A549 (cell line): Measurements from ENCODE around the gene ZNF100. TPM values are rescaled to one million over a fixed set of nuclear protein-coding genes. Genes with fewer than 3 reads are reported as not detected.

Source experiments
- ATAC-seq, 2 experiments: fragments of 200-7000 bp in 1 of 2; fragments of >200 bp in 1 of 2; cut with Nextera tagmentation in 1 of 2; cut with Tn5 transposase in 1 of 2; 3 replicates each; pipeline versions ENCODE4 v1.8.0 to v1.9.1; 2018 to 2020; ENCODE audit warnings: mild to moderate bottlenecking in 1 of 2, moderate library complexity in 1 of 2
- CTCF ChIA-PET: fragments of 300-600 bp; sonication (Branson Sonifier 250); formaldehyde crosslinking; extraction: SDS; loops from one replicate; lab custom pipeline; 2021; ENCODE audit warnings: antibody characterized with exemption, inconsistent platforms; lab: Yijun Ruan, JAX
- POLR2A ChIA-PET: fragments of 350-600 bp; formaldehyde crosslinking; extraction: SDS; loops from one replicate; lab custom pipeline; 2021; ENCODE audit warnings: antibody characterized with exemption, inconsistent platforms; lab: Yijun Ruan, JAX
- DNase-seq, 2 experiments: peaks; one replicate each; pipeline versions ENCODE4 v3.0.0 to v3.0.0-alpha.2; 2011 to 2016; ENCODE audit warnings: low read depth in 1 of 2, low spot score in 1 of 2
- FAIRE-seq: peaks from 2 replicates; lab custom pipeline; 2011; peaks lifted over from hg19 to GRCh38; lab: Jason Lieb, UNC
- H3K27ac ChIP-seq, 2 experiments: fragments of >200 bp; sonication (Bioruptor Twin); formaldehyde crosslinking; 3 replicates each; pipeline ENCODE4 v1.5.1; 2016 to 2017
- H3K4me1 ChIP-seq: fragments of >200 bp; sonication (Bioruptor Twin); formaldehyde crosslinking; 3 replicates; pipeline ENCODE4 v1.6.1; 2016
- H3K4me2 ChIP-seq: fragments of >200 bp; sonication (Bioruptor Twin); formaldehyde crosslinking; 3 replicates; pipeline ENCODE4 v1.6.1; 2016
- H3K4me3 ChIP-seq: fragments of >200 bp; sonication (Bioruptor Twin); formaldehyde crosslinking; 3 replicates; pipeline ENCODE4 v1.5.1; 2016
- H3K9me3 ChIP-seq: fragments of >200 bp; sonication (Bioruptor Twin); formaldehyde crosslinking; 3 replicates; pipeline ENCODE4 v1.6.1; 2016
- CEBPB ChIP-seq, 2 experiments: fragments of >200 bp in 1 of 2; sonication (Bioruptor Twin) in 1 of 2; formaldehyde crosslinking in 1 of 2; IDR thresholded peaks; 2 replicates each; pipeline ENCODE4 v1.6.1; 2012 to 2016
- CHD4 ChIP-seq: fragments of 200-600 bp; sonication (generic); IDR thresholded peaks from 2 replicates; pipeline ENCODE4 v1.6.1; 2016; ENCODE audit warnings: antibody characterized with exemption, mild to moderate bottlenecking, borderline replicate concordance
- EHF ChIP-seq: fragments of 250-450 bp; sonication (Bioruptor Pico); IDR thresholded peaks from 2 replicates; pipeline ENCODE4 v1.5.0; 2020; ENCODE audit warnings: mild to moderate bottlenecking
- EP300 ChIP-seq, 2 experiments: fragments of >200 bp; sonication (Bioruptor Twin); formaldehyde crosslinking; IDR thresholded peaks; 2 replicates in 1 of 2; 3 replicates in 1 of 2; pipeline ENCODE4 v1.6.1; 2016 to 2017
- FOXS1 ChIP-seq: fragments of 250-450 bp; sonication (Bioruptor Pico); IDR thresholded peaks from 2 replicates; pipeline ENCODE4 v1.5.0; 2020; ENCODE audit warnings: mild to moderate bottlenecking, moderate library complexity
- HDAC2 ChIP-seq: fragments of 200-600 bp; sonication (generic); IDR thresholded peaks from 2 replicates; pipeline ENCODE4 v1.6.1; 2016
- HEYL ChIP-seq: fragments of 250-450 bp; sonication (Bioruptor Pico); IDR thresholded peaks from 2 replicates; pipeline ENCODE4 v1.8.0; 2021; ENCODE audit warnings: mild to moderate bottlenecking, moderate library complexity
- HOXB5 ChIP-seq: fragments of 250-450 bp; sonication (Bioruptor Pico); IDR thresholded peaks from 2 replicates; pipeline ENCODE4 v1.5.0; 2020; ENCODE audit warnings: mild to moderate bottlenecking, moderate library complexity
- KDM1A ChIP-seq: fragments of 200-600 bp; sonication (generic); IDR thresholded peaks from 2 replicates; pipeline ENCODE4 v1.6.1; 2016; ENCODE audit warnings: low read depth, mild to moderate bottlenecking
- KDM5A ChIP-seq: fragments of 200-600 bp; sonication (generic); IDR thresholded peaks from 2 replicates; pipeline ENCODE4 v1.6.1; 2016; ENCODE audit warnings: antibody characterized with exemption, mild to moderate bottlenecking
- PHF8 ChIP-seq: fragments of 200-600 bp; sonication (generic); IDR thresholded peaks from 2 replicates; pipeline ENCODE4 v1.6.1; 2016; ENCODE audit warnings: low read depth, mild to moderate bottlenecking, antibody characterized with exemption, moderate library complexity, borderline replicate concordance
- POLR2AphosphoS2 ChIP-seq: conservative IDR thresholded peaks from 2 replicates; pipeline ENCODE4 v1.6.1; 2012; ENCODE audit warnings: low read length, improper control_type of control experiment, inconsistent platforms
- TP53 ChIP-seq: fragments of 250-450 bp; sonication (Bioruptor Pico); IDR thresholded peaks from 2 replicates; pipeline ENCODE4 v1.5.0; 2021; ENCODE audit warnings: mild to moderate bottlenecking, moderate library complexity
- ZC3H11A ChIP-seq: fragments of 450-650 bp; IDR thresholded peaks from 2 replicates; pipeline ENCODE4 v1.6.1; 2014; ENCODE audit warnings: antibody characterized with exemption, mild to moderate bottlenecking
- ZSCAN20 ChIP-seq: fragments of 250-450 bp; sonication (Bioruptor Pico); IDR thresholded peaks from 2 replicates; pipeline ENCODE4 v1.8.0; 2022; ENCODE audit warnings: mild to moderate bottlenecking, moderate library complexity
- WGBS: methylation state at CpG from one replicate; pipeline ENCODE4 v1.1.6; 2017; ENCODE audit errors: missing lambda C conversion rate; 5-methylcytosine and 5-hydroxymethylcytosine counted together
- polyA plus RNA-seq, 4 experiments: library from polyadenylated mRNA; depleted of rRNA in 3 of 4; stranded (reverse); fragments of >200 nt; fragmentation: RNase III in 1 of 4; extraction: RNeasy Plus Mini Kit Qiagen cat#74134 plus additional on column Dnase treatment in 1 of 4; gene quantifications; 2 replicates in 3 of 4; 3 replicates in 1 of 4; pipeline ENCODE4 v1.2.3, GENCODE V29; 2011 to 2017
- TF ChIP-seq, protein P1 (sequence below): fragments of 450-650 bp; IDR thresholded peaks from 2 replicates; pipeline ENCODE4 v1.6.1; 2014; ENCODE audit warnings: antibody characterized with exemption
- TF ChIP-seq, protein P2 (sequence below): IDR thresholded peaks from 2 replicates; pipeline ENCODE4 v1.6.1; 2012
- TF ChIP-seq, protein P3 (sequence below): IDR thresholded peaks from 2 replicates; pipeline ENCODE4 v1.6.1; 2012

ZNF100 gene
- polyA plus RNA-seq, 2 of the 4 experiments (the other 2 are of a cell fraction): not detected

DNA sequence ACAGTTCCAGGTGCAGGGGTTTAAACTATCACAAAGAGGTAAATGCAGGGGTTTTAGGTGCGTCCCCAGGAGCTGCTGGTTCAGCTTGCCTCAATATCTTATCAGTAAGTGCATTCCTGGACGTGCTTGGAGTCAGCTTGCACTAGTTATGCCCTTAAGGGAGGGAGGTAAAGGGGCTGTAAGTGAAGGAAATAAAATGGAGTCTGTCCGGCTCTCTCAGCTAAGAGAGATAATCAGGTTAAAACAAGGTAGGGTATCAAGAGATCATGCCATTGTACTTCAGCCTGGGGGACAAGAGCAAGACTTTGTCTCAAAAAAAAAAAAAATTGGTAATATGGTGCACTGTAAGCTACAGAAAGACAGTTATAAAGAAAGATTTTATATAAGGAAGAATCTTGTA is 69.7 kb downstream of the ZNF100 start:
- no peak for ATAC-seq
- TF ChIP-seq, protein P1, sequence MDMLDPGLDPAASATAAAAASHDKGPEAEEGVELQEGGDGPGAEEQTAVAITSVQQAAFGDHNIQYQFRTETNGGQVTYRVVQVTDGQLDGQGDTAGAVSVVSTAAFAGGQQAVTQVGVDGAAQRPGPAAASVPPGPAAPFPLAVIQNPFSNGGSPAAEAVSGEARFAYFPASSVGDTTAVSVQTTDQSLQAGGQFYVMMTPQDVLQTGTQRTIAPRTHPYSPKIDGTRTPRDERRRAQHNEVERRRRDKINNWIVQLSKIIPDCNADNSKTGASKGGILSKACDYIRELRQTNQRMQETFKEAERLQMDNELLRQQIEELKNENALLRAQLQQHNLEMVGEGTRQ: no peak
- TF ChIP-seq HOXB5: no peak
- no peak for TF ChIP-seq KDM5A
- no peak for TF ChIP-seq CEBPB (IDR thresholded peaks at IDR 0.05)
- TF ChIP-seq, protein P2, sequence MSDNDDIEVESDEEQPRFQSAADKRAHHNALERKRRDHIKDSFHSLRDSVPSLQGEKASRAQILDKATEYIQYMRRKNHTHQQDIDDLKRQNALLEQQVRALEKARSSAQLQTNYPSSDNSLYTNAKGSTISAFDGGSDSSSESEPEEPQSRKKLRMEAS: no peak
- no peak for TF ChIP-seq HDAC2
- no peak for TF ChIP-seq EP300 (IDR thresholded peaks at IDR 0.05)
- no peak for TF ChIP-seq KDM1A
- TF ChIP-seq CHD4: no peak
- TF ChIP-seq ZSCAN20 (CRISPR knock-in tag): no peak
- no peak for TF ChIP-seq EHF (CRISPR knock-in tag)
- no peak for TF ChIP-seq PHF8
- TF ChIP-seq TP53 (CRISPR knock-in tag): no peak
- CTCF ChIA-PET: interaction anchor here (0.5 kb wide), 1 partner anchor 190 kb away, joined by 4 read pairs; no protein-coding TSS in a partner anchor
- H3K4me2 ChIP-seq: no peak overlapping the region
- no peak overlapping the region for H3K27ac ChIP-seq
- no peak for DNase-seq
- 0% methylated on average over 3 of the region's 3 CpGs for WGBS
- POLR2A ChIA-PET: no interaction called here
- FAIRE-seq: no peak
- no peaks in the 10 kb centered on the region for H3K9me3 ChIP-seq
- H3K4me3 ChIP-seq: no peak overlapping the region
- no peaks in the 10 kb centered on the region for H3K4me1 ChIP-seq

- H3K4me3 ChIP-seq: no peak overlapping the region
- ChIA-PET POLR2A (no interaction called here), CTCF (no interaction called here)
- ATAC-seq (no peak), FAIRE-seq (no peak), DNase-seq (no peak)
- H3K4me1 ChIP-seq: no peaks in the 10 kb centered on the region
- H3K27ac ChIP-seq: no peak overlapping the region
- no peak for TF ChIP-seq ZC3H11A
- TF ChIP-seq POLR2AphosphoS2: no peak
- no peak for TF ChIP-seq HDAC2
- TF ChIP-seq, protein P3, sequence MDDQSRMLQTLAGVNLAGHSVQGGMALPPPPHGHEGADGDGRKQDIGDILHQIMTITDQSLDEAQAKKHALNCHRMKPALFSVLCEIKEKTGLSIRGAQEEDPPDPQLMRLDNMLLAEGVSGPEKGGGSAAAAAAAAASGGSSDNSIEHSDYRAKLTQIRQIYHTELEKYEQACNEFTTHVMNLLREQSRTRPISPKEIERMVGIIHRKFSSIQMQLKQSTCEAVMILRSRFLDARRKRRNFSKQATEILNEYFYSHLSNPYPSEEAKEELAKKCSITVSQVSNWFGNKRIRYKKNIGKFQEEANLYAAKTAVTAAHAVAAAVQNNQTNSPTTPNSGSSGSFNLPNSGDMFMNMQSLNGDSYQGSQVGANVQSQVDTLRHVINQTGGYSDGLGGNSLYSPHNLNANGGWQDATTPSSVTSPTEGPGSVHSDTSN: no peak
- TF ChIP-seq CHD4: no peak
- no peaks in the 10 kb centered on the region for H3K9me3 ChIP-seq
- no peak overlapping the region for H3K4me2 ChIP-seq
- 12% methylated on average over 7 of the region's 7 CpGs for WGBS
These were observed 73.0 kb downstream of the ZNF100 start for GRCh38 chr19:21694171-21694906.

DNA sequence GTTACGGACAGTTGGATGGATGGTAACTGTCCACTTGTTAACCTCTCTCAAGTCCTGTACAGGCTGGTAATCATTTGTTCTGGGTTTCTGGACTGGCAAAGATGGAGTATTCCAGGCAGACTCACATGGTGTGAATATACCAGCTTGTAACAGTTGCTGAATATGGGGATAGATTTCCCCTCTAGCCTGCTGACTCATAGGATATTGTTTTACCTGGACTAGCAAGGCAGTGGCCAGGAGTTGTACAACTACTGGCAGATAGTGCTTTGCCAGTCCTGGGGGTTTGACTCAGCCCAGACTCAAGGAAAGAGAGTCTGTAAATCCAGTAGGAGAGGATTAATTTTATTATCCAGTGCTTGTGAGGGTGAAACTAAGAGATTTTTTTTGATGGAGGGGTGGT is 74.0 kb downstream of the ZNF100 start:
- Histone ChIP-seq H3K27ac (no peak overlapping the region), H3K4me3 (no peak overlapping the region), H3K9me3 (no peaks in the 10 kb centered on the region), H3K4me1 (no peaks in the 10 kb centered on the region), H3K4me2 (no peak overlapping the region)
- no peak for FAIRE-seq
- TF ChIP-seq FOXS1 (CRISPR knock-in tag): no peak
- TF ChIP-seq HEYL (CRISPR knock-in tag): no peak
- TF ChIP-seq CHD4: no peak
- TF ChIP-seq, protein P3: no peak
- ATAC-seq: no peak
- ChIA-PET CTCF (no interaction called here), POLR2A (no interaction called here)
- WGBS: 0% methylated on average over 1 of the region's 1 CpG
- no peak for DNase-seq
